ENCODE results near the gene ZNF444. TPM values are rescaled to one million over a fixed set of nuclear protein-coding genes. Genes with fewer than 3 reads are reported as not detected.

The ZNF444 gene
- total RNA-seq, 4 donors from 2014 or later, result 16.4 to 38.9 (median 24.9) TPM

Other genes with a start within 250 kb of the ZNF444 start
- not detected for gene NLRP13, start 209.0 kb upstream of the ZNF444 start, total RNA-seq
- not detected for gene NLRP8, start 193.5 kb upstream of the ZNF444 start, total RNA-seq
- gene NLRP5, start 154.5 kb upstream of the ZNF444 start, total RNA-seq, result not detected
- 10 to 100 TPM; 16.7 to 43.0 (median 26.5) TPM for gene ZNF787, start 20.0 kb upstream of the ZNF444 start, total RNA-seq
- gene GALP, start 34.7 kb downstream of the ZNF444 start, total RNA-seq, result not detected
- not detected for gene ZSCAN5B, start 56.5 kb downstream of the ZNF444 start, total RNA-seq
- not detected for gene ZSCAN5C, start 61.0 kb downstream of the ZNF444 start, total RNA-seq
- gene EDDM13, start 131.5 kb downstream of the ZNF444 start, total RNA-seq, result not detected
- gene ZSCAN5A, start 173.6 kb downstream of the ZNF444 start, total RNA-seq, result 10 to 100 TPM in 1 of 4 donors, 1 to 10 TPM in 2, under 1 TPM in 1; 1.00 to 26.1 (median 3.6) TPM

All from gastrocnemius medialis (tissue), 4 donors.